CD4-positive, alpha-beta memory T cell (primary cell): Measurements from ENCODE around the gene PER1. TPM values are rescaled to one million over a fixed set of nuclear protein-coding genes. Genes with fewer than 3 reads are reported as not detected.
A peak's percentile ranks its signal among the peaks of the same experiment; 100 is the strongest.

ENCODE experiments used
- CTCF ChIA-PET: fragments of 350-600 bp; sonication (Branson Sonifier 250); formaldehyde crosslinking; loops from one replicate; lab custom pipeline; 2021; ENCODE audit warnings: inconsistent platforms; ENCODE audit not compliant: partially characterized antibody; lab: Charles Lee
- POLR2A ChIA-PET: fragments of 350-600 bp; sonication (Branson Sonifier 250); formaldehyde crosslinking; loops from one replicate; lab custom pipeline; 2021; ENCODE audit not compliant: partially characterized antibody; lab: Charles Lee
- DNase-seq, 5 donors: peaks; one replicate each; pipeline versions ENCODE4 v3.0.0 to v3.0.0-alpha.2; 2020 to 2022; ENCODE audit warnings: mixed read lengths in 1 of 5
- H3K27ac ChIP-seq: one replicate; pipeline ENCODE4 v1.7.0; 2013; ENCODE audit warnings: low read depth, low read length
- H3K27me3 ChIP-seq: 2 replicates; pipeline ENCODE4 v1.7.0; 2013; ENCODE audit warnings: mild to moderate bottlenecking, low read length, moderate library complexity; ENCODE audit not compliant: insufficient read depth
- H3K36me3 ChIP-seq: 2 replicates; pipeline ENCODE4 v1.7.0; 2013; ENCODE audit warnings: mild to moderate bottlenecking, low read length, moderate library complexity; ENCODE audit not compliant: insufficient read depth
- H3K4me1 ChIP-seq: 2 replicates; pipeline ENCODE4 v1.7.0; 2013; ENCODE audit warnings: mild to moderate bottlenecking, low read length, moderate library complexity; ENCODE audit not compliant: insufficient read depth
- H3K4me3 ChIP-seq, 2 donors: one replicate each; pipeline ENCODE4 v1.7.0; 2013; ENCODE audit warnings: low read length in 2 of 2, mild to moderate bottlenecking in 1 of 2
- H3K9me3 ChIP-seq, 2 donors: one replicate each; pipeline ENCODE4 v1.7.0; 2013; ENCODE audit warnings: low read length in 2 of 2, control low read depth in 1 of 2; ENCODE audit not compliant: control insufficient read depth in 1 of 2
- H3K27ac Mint-ChIP-seq, 7 donors: one replicate each; pipeline ENCODE4 v1.8.0; 2020 to 2021; ENCODE audit warnings: mixed read lengths in 7 of 7, mild to moderate bottlenecking in 6 of 7, inconsistent platforms in 3 of 7, moderate library complexity in 3 of 7
- H3K27me3 Mint-ChIP-seq, 2 donors: one replicate each; pipeline ENCODE4 v1.8.0; 2020 to 2021; ENCODE audit warnings: mixed read lengths in 2 of 2
- H3K36me3 Mint-ChIP-seq, 2 donors: one replicate each; pipeline ENCODE4 v1.8.0; 2020 to 2021; ENCODE audit warnings: mixed read lengths in 2 of 2, inconsistent platforms in 1 of 2, mild to moderate bottlenecking in 1 of 2
- H3K4me1 Mint-ChIP-seq, 4 donors: one replicate each; pipeline ENCODE4 v1.8.0; 2020 to 2021; ENCODE audit warnings: mixed read lengths in 4 of 4, mild to moderate bottlenecking in 1 of 4
- H3K4me3 Mint-ChIP-seq, 8 donors: one replicate each; pipeline ENCODE4 v1.8.0; 2020 to 2021; ENCODE audit warnings: mixed read lengths in 8 of 8, mild to moderate bottlenecking in 7 of 8, moderate library complexity in 6 of 8, inconsistent platforms in 3 of 8
- H3K9me3 Mint-ChIP-seq, 8 donors: one replicate each; pipeline ENCODE4 v1.8.0; 2020 to 2021; ENCODE audit warnings: mixed read lengths in 8 of 8, mild to moderate bottlenecking in 5 of 8, inconsistent platforms in 3 of 8, moderate library complexity in 1 of 8
- intact Hi-C: fragments of 100-400 bp; cut with micrococcal nuclease; formaldehyde crosslinking; loops from one replicate; pipeline ENCODE4 v1.15.1; 2023
- polyA plus RNA-seq, 2 donors: library from polyadenylated mRNA; unstranded; fragments of 300-500 nt; fragmentation: Illumina TruSeq; gene quantifications; one replicate each; pipeline ENCODE4 v1.2.3, GENCODE V29; 2021
- total RNA-seq, 2 experiments: library from RNA; stranded (reverse); gene quantifications; one replicate each; pipeline ENCODE4 v1.2.3, GENCODE V29; 2021

The PER1 gene
- total and polyA plus RNA-seq, 4 experiments from 2014 or later = 3.7 to 79.4 (median 48.7) TPM

DNA sequence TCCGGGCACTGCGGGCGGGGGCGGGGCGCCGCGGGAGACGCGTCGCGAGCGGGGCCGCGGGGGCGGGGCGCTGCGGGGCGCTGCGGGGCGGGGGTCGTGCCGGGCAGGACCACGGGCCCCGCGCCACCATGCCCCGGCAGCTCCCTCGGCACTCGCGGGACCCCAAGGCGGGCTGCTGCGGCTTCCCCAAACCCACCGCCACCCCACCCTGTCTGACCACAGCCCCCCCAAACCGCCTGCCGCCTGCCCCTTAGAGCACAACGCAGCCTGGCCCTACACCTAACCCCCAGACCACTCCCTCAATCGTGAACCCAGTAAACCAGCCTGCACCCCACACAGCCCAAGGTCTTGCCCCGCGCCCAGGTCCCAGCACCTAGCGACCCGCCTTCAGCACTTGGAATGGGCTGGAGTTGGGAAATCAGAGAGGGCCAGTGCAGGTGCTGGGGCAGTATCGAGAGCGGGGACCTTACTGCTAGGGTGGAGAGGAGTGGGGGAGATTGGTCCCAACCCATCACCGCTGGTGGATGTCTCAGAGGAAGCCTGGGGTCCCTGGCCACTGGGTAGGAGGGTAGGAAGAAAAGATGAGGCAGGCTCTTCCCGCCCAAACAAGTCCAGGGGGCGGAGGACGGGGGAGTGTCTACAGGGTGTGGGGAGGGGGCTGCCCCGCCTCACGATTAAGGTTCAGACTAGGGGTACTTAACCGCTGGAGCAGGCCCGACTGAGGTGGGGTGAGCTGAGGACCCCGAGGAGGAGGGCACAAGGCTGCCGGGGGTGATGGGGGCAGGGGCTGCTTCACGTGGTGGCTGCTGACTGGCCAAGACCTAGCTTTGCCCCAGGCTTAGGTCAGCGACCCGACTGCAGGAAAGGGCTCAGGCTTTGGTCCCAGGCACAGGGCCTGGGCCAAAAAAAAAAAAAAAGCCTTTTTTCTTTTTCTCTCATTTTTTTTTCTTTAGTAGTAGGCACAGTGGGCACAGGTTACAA, 11.1 kb upstream of the PER1 start:
- H3K27ac ChIP-seq = peak overlapping the region; percentile 100
- Mint-ChIP-seq H3K27me3 (no peaks in the 10 kb centered on the region), H3K4me1 (peaks cover 47 to 65% (median 54%) of the 10 kb centered on the region in 4 donors), H3K36me3 (peaks cover 24 to 42% of the 10 kb centered on the region in 2 donors), H3K27ac (peak overlapping the region; percentile 95 to 99 (median 98)), H3K4me3 (peak overlapping the region; percentile 83 to 93 (median 90)), H3K9me3 (peaks cover 0 to 1% (median 0%) of the 10 kb centered on the region in 8 donors)
- peaks cover 62% of the 10 kb centered on the region for H3K4me1 ChIP-seq
- CTCF ChIA-PET = interaction anchor here (0.7 to 2.4 kb wide), 7 partner anchors 10 to 138 kb away, joined by 4 to 8 read pairs (median 5); no protein-coding TSS in a partner anchor
- POLR2A ChIA-PET = interaction anchor here (0.6 to 23.4 kb wide), 23 partner anchors 9 to 580 kb away, joined by 3 to 1074 read pairs (median 6); partner anchors contain the start of genes ALOXE3, AURKB, BORCS6 and CTC1
- H3K36me3 ChIP-seq = peaks cover 28% of the 10 kb centered on the region
- H3K4me3 ChIP-seq = peak overlapping the region; percentile 50 to 98
- intact Hi-C loops = no loop called here
- peak in 2 of 5 donors; percentile 28 to 56 for DNase-seq
- H3K9me3 ChIP-seq = no peaks in the 10 kb centered on the region
- H3K27me3 ChIP-seq = no peaks in the 10 kb centered on the region

DNA sequence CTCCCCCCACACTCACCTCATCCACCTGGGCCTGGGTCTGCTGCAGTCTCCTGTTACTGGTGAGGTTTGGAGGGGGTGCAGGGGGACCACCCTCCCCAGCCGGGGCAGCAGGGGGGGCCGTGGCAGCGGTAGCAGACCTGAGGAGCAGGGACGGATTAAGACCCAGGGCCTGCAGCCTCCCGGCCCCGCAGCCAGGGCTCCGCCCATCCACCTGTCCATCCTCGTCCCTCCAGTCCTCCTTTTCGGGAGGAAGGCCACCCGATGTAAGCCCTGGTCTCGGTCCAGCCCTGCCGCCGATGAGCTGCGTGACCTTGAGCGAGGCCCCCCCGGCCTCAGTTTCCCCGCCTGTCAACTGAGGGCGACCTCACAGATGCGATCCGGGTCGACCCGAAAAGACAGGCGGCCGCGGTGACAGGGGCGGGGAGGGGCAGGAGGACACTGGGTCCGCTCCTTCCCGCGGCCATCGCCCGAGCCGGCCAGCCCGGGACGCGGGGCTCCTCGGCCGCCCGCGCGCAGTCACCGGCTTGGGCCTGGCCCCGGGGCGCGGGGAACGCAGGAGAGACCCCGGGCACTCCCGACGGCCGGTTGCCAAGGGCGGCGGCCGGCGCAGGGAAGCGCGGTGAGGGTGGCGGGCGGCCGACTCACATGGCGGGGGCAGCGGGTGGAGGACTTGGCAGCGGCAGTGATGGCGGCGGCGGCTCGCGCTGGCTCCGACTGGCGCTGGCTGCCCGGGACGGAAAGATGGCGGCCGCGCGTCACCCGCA, 10.2 kb upstream of the PER1 start, which contains the start of gene VAMP2:
Gene VAMP2 (minus strand): TSS at position 716 of the 764 bp plus-strand sequence. CDS start 69 bp downstream, at position 647.
- no peaks in the 10 kb centered on the region for H3K27me3 ChIP-seq
- CTCF ChIA-PET = interaction anchor here (1.1 to 2.4 kb wide), 4 partner anchors 14 to 138 kb away, joined by 5 to 8 read pairs (median 5); partner anchors contain the start of gene TMEM107
- DNase-seq = peak; percentile 84 to 90 (median 89)
- H3K27me3 Mint-ChIP-seq = no peaks in the 10 kb centered on the region
- H3K4me3 Mint-ChIP-seq = peak within 1 kb of the TSS; percentile 91 to 93 (median 91)
- intact Hi-C loops = no loop called here
- peaks cover 47 to 66% (median 53%) of the 10 kb centered on the region in 4 donors for H3K4me1 Mint-ChIP-seq
- H3K4me3 ChIP-seq = peak within 1 kb of the TSS; percentile 80 to 98
- peaks cover 0 to 1% (median 0%) of the 10 kb centered on the region in 8 donors for H3K9me3 Mint-ChIP-seq
- H3K36me3 ChIP-seq = peaks cover 30% of the 10 kb centered on the region
- H3K27ac ChIP-seq = peak within 1 kb of the TSS; percentile 100
- peaks cover 24 to 42% of the 10 kb centered on the region in 2 donors for H3K36me3 Mint-ChIP-seq
- peak within 1 kb of the TSS; percentile 95 to 99 (median 98) for H3K27ac Mint-ChIP-seq
- peaks cover 68% of the 10 kb centered on the region for H3K4me1 ChIP-seq
- POLR2A ChIA-PET = interaction anchor here (1.1 to 23.4 kb wide), 10 partner anchors 8 to 133 kb away, joined by 3 to 1074 read pairs (median 38); partner anchors contain the start of genes BORCS6, CTC1, PER1 and PFAS
- no peaks in the 10 kb centered on the region for H3K9me3 ChIP-seq

DNA sequence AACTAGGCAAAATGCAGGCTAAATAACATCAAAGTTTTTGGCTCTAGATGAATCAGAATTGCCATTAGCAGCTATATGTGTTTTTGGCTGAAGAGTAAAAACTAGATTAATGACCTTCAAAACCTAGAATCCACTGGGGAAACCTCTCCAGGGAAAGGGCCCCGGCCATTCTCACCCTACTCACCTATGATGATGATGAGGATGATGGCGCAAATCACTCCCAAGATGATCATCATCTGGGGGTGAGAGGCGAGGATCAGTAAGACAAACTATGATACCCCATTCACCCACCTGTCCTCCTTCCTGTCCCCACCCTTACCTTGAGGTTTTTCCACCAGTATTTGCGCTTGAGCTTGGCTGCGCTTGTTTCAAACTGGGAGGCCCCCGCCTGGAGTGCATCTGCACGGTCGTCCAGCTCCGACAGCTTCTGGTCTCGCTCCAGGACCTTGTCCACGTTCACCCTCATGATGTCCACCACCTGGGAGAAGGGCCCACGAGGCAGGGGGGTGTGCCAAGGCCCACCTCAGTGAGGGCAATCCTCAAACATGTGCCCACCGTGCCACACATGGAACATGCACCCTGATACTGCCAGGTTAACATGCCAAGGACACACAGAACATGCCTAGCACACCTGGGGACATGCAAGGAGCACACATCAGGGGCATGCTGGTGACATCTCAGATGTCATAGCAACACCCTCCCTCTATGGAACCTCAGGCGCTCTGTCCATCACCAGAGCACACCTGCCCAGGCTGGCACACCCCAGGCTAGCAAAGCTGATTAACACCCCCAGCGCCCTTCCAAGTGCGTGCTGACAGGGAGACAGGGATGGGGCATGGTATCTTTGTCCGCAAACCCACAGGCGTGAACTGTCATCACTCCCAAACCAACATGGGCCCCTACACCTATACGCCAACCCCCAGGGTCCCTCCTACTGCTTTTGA, 9.4 kb upstream of the PER1 start:
- no peaks in the 10 kb centered on the region for H3K27me3 Mint-ChIP-seq
- peaks cover 44 to 64% (median 53%) of the 10 kb centered on the region in 4 donors for H3K4me1 Mint-ChIP-seq
- peaks cover 0 to 1% (median 0%) of the 10 kb centered on the region in 8 donors for H3K9me3 Mint-ChIP-seq
- Histone ChIP-seq H3K27ac (peak overlapping the region; percentile 100), H3K9me3 (no peaks in the 10 kb centered on the region), H3K4me3 (peak overlapping the region; percentile 80 to 98), H3K36me3 (peaks cover 30% of the 10 kb centered on the region), H3K4me1 (peaks cover 75% of the 10 kb centered on the region), H3K27me3 (no peaks in the 10 kb centered on the region)
- H3K36me3 Mint-ChIP-seq = peaks cover 24 to 42% of the 10 kb centered on the region in 2 donors
- peak overlapping the region; percentile 93 to 98 (median 96) for H3K27ac Mint-ChIP-seq
- H3K4me3 Mint-ChIP-seq = peak overlapping the region; percentile 91 to 93 (median 91)
- peak in 3 of 5 donors; percentile 20 to 57 (median 31) for DNase-seq
- intact Hi-C loops = no loop called here
- ChIA-PET POLR2A (interaction anchor here (0.9 to 23.4 kb wide), 13 partner anchors 7 to 134 kb away, joined by 3 to 1074 read pairs (median 34); partner anchors contain the start of genes ALOXE3, BORCS6, CTC1 and HES7), CTCF (interaction anchor here (0.6 to 6.1 kb wide), 9 partner anchors 12 to 139 kb away, joined by 3 to 38 read pairs (median 5); partner anchors contain the start of genes ALOXE3 and TMEM107)

DNA sequence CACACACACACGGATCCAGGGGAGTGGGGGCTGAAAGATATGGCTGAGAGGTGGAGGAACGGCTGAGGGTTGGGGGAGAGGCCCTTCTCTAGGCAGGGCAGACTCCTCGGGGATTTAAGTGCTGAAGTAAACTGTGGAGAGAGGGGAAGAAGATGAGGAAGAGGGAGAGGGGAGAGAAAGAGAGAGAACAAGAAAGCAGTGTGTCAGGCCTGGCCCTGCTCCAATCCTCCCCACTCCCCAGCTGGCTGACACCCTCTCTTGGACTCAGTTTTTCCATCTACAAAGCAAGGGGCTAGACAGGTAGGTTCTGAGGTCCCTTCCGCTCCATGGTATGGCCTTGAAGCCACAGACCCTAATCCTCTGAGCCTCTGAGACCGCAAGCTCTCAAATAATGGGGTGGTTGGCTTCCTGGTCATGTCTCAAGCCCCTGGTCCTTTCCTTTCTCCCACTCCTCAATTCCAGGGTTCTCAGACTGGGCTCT, 8.6 kb upstream of the PER1 start:
- peak overlapping the region; percentile 93 to 98 (median 96) for H3K27ac Mint-ChIP-seq
- CTCF ChIA-PET = interaction anchor here (0.6 to 6.1 kb wide), 9 partner anchors 10 to 67 kb away, joined by 3 to 38 read pairs (median 5); partner anchors contain the start of genes ALOXE3 and TMEM107
- peak overlapping the region; percentile 91 to 93 (median 91) for H3K4me3 Mint-ChIP-seq
- peaks cover 30% of the 10 kb centered on the region for H3K36me3 ChIP-seq
- H3K4me1 Mint-ChIP-seq = peaks cover 43 to 61% (median 53%) of the 10 kb centered on the region in 4 donors
- DNase-seq = peak in 1 of 5 donors; percentile 66
- no peaks in the 10 kb centered on the region for H3K9me3 ChIP-seq
- peak overlapping the region; percentile 100 for H3K27ac ChIP-seq
- peak overlapping the region; percentile 80 to 98 for H3K4me3 ChIP-seq
- POLR2A ChIA-PET = interaction anchor here (0.9 to 23.4 kb wide), 9 partner anchors 9 to 87 kb away, joined by 3 to 1074 read pairs (median 47); partner anchors contain the start of genes ALOXE3, BORCS6, CTC1 and HES7
- peaks cover 0 to 1% (median 0%) of the 10 kb centered on the region in 8 donors for H3K9me3 Mint-ChIP-seq
- peaks cover 77% of the 10 kb centered on the region for H3K4me1 ChIP-seq
- no peaks in the 10 kb centered on the region for H3K27me3 ChIP-seq
- H3K36me3 Mint-ChIP-seq = peaks cover 24 to 42% of the 10 kb centered on the region in 2 donors
- H3K27me3 Mint-ChIP-seq = no peaks in the 10 kb centered on the region
- intact Hi-C loops = no loop called here

DNA sequence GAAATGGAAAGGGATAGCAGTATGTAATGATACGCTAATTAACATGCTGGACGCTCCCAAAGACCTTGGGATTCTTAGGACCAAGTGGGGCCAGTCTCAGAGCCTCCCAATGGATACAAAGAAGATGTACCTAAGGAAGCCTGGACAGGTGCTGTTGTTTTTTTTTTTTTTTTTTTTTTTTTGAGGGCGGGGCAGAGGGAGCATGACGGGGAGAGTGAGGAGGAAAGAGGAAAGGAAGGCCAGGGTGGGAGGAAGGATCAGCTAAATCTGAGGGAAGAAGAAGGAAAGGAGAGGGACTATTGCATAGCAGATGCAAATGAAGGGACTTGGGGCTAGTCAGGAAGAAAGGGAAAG, 8.0 kb upstream of the PER1 start:
- peaks cover 80% of the 10 kb centered on the region for H3K4me1 ChIP-seq
- POLR2A ChIA-PET = interaction anchor here (2.4 to 23.4 kb wide), 7 partner anchors 9 to 88 kb away, joined by 6 to 1074 read pairs (median 83); partner anchors contain the start of genes ALOXE3, BORCS6, CTC1 and PER1
- H3K27ac ChIP-seq = peak overlapping the region; percentile 44
- CTCF ChIA-PET = interaction anchor here (1.0 to 7.7 kb wide), 6 partner anchors 10 to 66 kb away, joined by 3 to 93 read pairs (median 5); partner anchors contain the start of genes ALOXE3 and TMEM107
- H3K4me3 Mint-ChIP-seq = peak overlapping the region; percentile 69 to 93 (median 91)
- H3K36me3 Mint-ChIP-seq = peaks cover 24 to 46% of the 10 kb centered on the region in 2 donors
- H3K27me3 Mint-ChIP-seq = no peaks in the 10 kb centered on the region
- H3K36me3 ChIP-seq = peaks cover 30% of the 10 kb centered on the region
- H3K27ac Mint-ChIP-seq = peak overlapping the region; percentile 89 to 98 (median 96)
- H3K9me3 ChIP-seq = no peaks in the 10 kb centered on the region
- peaks cover 0 to 1% (median 0%) of the 10 kb centered on the region in 8 donors for H3K9me3 Mint-ChIP-seq
- peaks cover 46 to 63% (median 54%) of the 10 kb centered on the region in 4 donors for H3K4me1 Mint-ChIP-seq
- intact Hi-C loops = no loop called here
- no peak overlapping the region for H3K4me3 ChIP-seq
- no peaks in the 10 kb centered on the region for H3K27me3 ChIP-seq
- DNase-seq = no peak
